GM19372 (cell line): ENCODE data around the gene SRCIN1.
"Not testable (repeated sequence)": the region's sequence is repeated elsewhere in the genome, so short reads cannot be mapped to it uniquely, and the experiment has no call there.

Experiments used
- ATAC-seq: cut with Tn5 transposase; IDR thresholded peaks from one replicate; pipeline ENCODE4 v1.9.1; 2021; ENCODE audit warnings: mild to moderate bottlenecking, low read depth, moderate library complexity; ENCODE audit not compliant: unreplicated experiment

The SRCIN1 gene

DNA sequence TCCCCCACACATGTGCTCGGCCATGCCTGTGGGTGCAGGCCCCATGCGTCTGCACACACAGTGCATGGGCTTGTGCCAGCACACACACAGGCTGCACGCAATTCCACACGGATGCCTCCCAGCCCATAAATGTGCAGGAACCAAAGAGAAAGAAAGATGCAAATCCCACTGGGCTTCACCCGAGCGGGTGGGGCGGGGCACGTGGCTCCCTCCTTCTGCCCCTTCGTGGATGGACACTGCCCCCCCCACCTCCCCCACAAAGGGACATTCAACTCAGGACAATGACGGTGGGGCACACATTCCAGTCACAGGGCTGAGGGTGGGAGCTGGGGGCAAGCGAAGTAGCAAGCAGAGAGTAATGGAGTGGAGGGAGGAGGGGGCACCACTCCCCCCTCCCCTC, 74.9 kb downstream of the SRCIN1 start:
- not testable (repeated sequence) for ATAC-seq

DNA sequence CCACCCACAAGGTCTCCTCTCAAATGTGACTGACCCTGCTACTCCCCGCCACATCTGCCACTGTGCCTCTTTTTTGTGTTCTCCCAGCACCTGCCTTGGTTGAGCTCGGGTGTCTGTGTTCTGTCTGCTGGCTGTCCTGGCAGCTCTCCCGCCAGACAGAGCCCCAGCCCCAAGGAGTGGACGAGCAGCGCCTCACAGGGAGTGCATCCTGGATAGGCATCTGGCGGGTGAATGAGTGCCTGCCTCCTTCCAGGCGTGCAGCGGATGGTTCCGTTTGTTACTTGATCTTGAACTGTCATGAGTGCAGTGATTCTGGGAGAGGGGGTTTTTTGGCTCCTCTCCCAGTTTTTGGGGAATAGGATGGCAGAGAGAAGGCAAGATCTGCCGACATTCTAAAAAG, 77.6 kb downstream of the SRCIN1 start:
- ATAC-seq, result not testable (repeated sequence)

DNA sequence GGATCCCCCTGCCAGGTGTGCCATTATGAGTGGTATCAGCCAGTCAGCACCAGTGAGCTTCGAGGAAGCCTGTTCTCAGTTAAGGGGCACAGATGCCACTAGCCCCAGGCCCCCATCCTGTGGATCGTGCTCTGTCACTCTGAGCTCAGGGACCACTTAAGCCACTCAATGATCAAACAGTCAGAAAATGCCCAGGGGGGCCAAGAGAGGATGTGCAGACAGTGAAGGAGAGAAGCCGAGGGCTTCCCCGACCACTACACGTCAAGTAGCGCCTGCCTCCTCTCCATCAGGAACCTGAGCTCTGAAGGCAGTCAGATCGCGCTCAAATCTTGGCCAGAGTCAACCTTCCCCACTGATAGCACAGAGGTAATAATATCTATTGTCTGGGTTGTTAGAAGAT, 79.2 kb downstream of the SRCIN1 start:
- ATAC-seq, result not testable (repeated sequence)

DNA sequence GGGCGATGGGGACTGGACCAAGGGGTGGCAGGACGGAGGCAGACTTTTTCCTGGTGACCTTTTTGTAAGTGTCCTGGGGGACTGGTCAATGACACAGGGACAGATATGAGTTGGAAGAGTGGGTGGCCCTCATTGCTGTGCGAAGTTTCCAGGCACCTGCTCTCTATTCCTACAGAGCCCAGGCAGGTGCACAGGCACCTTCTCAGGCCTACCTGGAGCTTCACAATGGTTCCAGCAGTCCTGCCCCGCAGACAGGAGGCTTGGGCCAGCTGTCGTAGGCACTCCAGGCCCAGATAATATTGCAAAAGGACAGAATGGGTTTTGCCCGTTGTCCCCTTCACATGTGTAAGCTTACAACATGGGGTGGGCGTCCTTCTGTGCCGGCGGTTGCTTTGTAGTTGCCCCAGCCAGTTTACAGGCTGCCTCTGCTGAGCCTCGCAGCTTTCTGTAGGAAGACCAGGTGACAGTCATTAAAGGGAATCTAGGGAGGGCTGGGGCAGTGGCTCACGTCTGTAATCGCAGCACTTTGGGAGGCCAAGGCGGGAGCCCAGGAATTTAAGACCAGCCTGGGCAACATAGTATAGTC, 93.2 kb downstream of the SRCIN1 start:
- no peak for ATAC-seq

DNA sequence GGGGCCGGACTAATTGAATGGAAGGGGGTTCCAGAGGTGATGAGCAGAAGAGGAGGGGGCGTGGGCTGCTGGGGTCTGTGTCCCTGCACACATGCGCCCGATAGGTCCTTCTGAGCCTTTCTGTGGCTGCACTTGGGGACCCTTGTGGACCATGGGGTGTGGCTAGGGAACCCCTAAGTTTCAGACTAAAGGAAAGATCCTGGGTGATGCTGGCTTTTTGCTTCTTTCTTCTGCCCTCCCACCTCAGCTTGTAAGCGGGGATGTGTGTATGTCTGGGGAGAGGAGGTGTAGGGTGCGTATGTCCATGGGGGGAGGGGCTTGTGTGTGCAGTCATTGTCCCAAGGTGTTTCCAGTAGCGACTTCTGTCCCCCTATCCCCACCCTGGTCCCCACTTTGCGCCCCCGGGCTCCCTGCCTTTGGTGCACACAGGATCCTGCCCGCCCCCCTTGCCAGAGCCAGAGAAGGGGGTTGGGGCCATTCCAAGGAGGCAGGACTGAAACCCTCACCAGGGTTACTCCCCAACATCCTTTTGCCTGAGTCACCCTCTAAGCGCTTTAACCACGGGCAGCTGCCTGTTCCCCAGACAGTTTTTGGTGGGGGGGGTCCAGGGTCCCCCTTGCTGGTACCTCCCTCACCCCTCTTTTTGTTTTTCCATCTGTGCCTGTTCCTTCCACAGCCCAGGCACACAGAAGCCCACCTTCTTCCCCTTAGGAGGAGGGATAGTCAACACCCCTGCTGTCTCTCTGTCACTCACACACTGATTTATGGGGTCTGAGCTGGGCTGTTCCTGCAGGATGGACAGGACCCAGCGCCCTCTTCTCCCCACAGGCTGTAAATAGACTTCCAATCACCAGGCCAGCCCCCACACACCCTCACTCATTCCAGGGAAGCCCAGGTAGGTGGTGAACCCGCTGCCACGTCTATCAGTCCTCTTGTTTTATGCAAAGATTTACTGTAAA, 94.3 kb downstream of the SRCIN1 start:
- ATAC-seq, result no peak

DNA sequence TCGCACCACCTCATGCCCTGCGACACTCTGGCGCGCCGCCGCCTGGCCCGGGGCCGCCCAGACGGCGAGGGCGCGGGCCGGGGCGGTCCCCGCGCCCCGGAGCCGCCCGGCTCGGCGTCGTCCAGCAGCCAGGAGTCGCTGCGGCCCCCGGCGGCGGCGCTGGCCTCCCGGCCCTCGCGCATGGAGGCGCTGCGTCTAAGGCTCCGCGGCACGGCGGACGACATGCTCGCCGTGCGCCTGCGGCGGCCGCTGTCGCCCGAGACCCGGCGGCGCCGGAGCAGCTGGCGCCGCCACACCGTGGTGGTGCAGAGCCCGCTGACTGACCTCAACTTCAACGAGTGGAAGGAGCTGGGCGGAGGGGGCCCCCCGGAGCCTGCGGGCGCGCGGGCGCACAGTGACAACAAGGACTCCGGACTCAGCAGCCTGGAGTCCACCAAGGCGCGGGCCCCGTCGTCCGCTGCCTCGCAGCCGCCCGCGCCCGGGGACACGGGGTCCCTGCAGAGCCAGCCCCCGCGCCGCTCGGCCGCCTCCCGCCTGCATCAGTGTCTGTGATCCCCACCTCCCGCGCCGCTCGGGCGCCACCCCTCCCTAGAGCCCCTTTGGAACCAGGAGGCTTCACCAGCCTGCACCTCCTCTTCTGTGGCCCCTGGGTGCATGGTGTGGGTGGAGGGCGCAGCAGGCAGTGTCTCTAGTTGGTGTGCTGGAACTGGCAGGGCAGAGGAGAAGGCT, 95.2 kb downstream of the SRCIN1 start:
- ATAC-seq, result no peak

DNA sequence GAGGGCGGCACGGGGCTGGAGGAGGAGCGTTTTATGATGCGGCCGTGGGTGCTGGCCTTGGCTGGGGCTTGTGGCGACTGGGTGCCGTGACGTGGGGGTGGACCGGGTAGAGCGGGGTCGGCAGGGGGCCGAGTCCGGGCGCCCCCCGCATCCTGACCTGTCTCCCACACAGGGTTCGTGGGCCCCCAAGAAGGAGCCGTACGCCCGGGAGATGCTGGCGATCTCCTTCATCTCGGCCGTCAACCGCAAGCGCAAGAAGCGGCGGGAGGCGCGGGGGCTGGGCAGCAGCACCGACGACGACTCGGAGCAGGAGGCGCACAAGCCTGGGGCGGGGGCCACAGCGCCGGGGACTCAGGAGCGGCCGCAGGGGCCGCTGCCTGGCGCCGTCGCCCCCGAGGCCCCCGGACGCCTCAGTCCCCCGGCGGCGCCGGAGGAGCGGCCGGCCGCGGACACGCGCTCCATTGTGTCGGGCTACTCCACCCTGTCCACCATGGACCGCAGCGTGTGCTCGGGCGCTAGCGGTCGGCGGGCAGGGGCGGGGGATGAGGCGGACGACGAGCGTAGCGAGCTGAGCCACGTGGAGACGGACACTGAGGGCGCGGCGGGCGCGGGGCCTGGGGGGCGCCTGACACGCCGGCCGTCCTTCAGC, 95.9 kb downstream of the SRCIN1 start:
- no peak for ATAC-seq

DNA sequence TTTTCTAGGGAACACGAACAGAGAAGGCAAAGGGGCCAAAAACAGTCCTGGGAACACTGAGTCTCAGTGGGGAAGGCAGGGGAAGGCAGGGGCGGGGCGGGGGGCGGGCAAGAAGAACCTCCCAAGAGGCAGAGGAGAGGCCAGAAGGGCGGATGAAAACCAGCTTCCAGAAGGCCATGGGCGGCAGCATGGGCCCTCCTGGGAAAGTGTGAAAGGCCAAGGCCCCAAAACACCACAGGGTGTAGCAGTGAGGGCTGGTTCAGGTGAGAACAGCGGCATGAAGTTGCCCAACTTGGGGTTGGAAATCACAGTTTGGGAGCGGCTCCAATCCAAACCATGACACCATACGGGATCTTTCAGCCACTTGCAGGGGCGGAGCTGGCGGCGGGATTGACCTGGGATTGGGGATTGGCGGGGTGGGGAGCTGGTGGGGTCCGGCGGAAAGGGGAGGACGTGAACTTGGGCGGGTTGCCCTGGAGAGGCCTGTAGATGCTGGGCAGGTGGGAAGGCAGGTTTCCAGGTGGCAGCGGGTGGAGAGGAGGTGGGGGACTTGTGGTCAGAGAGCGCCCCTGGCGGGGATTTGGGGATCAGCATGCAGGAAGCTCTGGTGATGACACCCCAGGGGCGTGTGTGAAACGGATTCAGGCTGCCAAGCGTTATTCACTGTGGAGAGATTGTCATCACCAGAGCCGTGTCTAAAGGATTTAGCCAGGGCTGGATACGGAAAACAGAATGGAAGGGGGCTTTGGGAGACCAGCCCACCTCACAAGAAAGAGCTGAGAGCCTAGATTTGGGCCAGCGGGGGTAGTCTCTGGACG, 96.6 kb downstream of the SRCIN1 start:
- ATAC-seq, result no peak

DNA sequence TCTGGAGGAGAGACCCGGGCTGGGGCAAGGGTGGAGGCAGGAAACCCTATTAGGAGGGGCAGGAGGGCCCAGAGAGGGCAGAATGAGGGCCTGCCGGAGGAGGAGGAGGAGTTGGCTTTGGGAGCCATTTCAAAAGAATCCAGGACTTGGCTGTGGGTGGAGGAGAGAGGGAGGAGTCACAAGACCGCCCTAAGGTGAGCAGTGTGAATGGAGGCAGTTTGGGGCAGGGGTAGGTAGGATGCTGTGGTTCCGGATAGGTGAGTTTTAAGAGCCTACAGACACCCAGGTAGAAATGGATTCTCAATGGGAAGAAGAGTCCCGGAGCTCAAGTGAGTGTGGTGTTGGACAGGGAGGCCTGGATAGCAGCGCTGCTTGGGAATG, 97.2 kb downstream of the SRCIN1 start:
- ATAC-seq, result no peak

DNA sequence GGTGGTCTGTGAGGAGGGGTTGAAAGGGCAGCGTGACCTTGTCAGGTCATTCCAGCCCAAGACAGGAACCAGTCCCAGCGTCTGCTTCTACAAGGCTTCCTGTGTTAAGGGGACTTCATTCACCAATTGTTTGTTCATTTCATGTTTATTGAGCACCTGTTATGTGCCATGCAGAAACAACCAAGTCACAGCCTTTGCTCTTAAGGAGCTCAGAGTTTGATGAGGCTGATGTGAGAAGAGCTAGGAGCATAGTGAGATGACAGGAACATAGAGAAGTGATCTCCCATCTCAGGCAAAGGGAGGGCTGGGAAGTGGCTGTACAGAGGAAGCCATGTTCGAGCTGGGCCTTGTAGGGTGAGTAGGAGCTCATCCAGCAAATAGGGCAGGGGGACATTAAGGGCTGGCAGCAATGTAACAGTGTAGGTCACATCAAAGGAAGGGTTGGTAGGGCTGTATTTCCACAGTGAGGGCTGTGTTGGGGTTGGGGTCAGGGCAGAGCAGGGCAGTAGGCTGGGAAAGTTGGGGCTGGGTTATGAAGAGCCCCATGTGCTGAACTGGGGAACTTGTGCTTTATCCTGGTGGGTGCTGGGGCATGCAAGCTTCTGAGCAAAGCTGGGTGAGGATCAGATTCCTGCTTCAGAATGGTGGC, 97.7 kb downstream of the SRCIN1 start:
- ATAC-seq, result no peak

DNA sequence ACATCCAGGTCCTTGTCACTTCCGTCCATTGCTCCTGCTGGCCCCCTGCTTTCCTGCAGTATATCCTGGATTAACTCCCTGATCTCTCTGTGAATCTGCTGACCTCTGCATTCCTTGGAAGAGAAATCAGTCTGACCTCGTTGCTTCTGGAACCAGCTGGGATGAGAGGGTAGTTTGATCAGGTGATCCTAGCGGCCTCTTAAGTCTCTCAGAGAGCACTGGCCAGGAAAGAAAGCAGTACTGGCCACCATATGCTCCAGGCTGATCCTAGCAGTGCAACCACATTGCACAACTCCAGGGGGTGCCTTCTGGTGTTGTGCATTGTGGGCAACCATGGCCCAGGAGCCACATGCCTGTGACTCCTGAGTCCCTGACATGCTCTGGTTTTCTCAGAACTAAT, 98.3 kb downstream of the SRCIN1 start:
- no peak for ATAC-seq

DNA sequence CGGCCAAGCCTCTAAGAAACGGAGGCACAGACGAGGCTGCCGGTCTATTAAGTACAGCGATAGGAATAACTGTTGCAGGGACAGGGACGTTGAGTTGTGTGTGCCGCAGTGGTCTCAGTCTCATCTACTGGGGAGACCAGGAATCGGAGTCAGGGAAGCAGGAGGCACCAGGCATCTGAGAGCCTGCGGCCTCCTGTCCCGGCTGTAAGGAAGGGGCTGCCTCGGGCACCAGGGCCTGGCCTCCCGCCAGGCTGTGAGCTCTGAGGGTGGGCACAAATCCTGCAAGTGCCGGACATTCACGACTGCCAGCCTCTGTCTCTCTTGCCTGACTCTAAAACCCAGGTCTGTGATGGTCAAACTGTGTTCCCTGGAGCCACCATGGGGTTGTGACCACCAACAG, 101.5 kb downstream of the SRCIN1 start:
- no peak for ATAC-seq

DNA sequence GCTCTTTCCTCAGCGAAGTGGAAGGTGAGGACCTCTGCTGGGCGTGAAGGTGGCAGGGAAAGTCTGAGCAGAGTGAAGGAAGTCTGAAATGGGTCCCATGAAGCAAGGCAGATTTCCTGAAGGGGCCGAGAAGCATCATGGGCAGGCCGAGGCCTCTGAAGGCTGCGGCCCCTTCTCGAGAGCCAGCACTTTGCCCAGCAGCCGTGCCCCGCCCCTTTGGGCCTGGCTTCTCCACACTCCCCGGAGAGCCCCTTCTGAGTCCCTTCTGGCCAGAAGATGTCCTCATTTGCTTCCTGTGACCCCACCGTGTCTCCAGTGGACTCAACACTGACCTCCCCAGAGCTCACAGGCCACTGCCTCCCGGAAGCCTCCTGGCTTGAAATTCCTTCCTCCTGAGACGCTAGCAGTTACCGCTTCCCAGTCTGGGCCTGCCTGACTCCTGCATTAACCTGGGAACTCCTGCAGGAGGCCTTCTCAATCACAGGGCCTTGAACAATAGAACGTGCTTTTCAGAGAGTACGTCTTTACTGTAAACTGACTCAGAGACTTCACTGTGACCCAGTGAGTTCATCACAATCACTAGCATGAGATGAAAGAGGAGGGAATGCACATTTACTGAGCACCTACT, 102.4 kb downstream of the SRCIN1 start:
- ATAC-seq, result not testable (repeated sequence)

DNA sequence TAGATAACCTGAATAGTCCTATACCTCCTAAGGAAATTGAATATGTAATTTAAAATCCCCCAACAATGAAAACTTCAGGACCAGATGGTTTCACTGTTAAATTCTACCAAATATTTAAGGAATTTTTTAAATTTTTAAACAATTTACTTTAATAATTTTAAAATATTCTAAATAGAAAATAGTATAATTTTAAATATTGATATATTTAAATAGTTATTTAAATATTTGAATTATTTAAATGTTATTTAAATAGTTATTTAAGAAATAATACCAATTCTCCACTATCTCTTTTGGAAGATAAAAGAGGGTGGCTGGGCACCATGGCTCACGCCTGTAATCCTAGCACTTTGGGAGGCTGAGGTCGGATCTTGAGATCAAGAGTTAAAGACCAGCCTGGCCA, 104.0 kb downstream of the SRCIN1 start:
- not testable (repeated sequence) for ATAC-seq

DNA sequence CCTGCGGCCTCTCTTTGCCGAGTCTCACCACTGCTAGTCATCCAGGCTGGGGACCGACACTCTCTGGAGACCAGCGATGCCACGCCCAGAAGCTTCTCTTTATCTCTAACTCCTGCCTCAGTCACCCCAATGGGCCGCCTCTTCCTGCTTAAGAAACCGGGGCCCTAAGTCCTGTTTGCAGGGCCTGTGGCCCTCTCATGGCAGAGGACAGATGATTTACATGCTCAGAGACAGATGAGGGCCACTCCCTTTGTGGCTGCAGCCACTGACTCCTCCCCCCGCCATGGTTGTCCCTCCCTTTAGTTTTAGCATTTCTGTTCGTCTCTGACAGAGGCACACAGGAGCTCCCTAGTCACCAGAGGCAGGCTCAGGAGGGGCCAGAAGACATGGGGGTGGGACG, 106.5 kb downstream of the SRCIN1 start:
- not testable (repeated sequence) for ATAC-seq

DNA sequence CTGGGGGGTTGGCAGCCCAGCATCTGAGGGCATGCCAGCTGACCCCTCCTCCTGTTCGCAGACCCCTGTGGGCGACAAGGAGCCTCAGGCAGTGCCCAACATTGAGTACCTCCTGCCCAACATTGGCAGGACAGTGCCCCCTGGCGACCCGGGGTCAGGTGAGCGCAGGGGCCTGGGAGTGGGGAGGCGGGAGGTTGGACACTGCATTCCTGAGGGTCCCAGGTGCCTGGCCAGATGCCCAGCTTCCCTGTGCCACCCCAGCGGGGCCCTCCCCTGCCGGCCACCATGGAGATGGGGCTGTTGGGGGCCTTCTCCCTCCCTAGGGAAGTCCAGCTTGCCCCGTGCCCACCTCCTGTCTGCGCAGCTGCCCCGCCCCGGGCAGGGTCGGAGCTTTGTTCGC, 107.4 kb downstream of the SRCIN1 start:
- no peak for ATAC-seq

DNA sequence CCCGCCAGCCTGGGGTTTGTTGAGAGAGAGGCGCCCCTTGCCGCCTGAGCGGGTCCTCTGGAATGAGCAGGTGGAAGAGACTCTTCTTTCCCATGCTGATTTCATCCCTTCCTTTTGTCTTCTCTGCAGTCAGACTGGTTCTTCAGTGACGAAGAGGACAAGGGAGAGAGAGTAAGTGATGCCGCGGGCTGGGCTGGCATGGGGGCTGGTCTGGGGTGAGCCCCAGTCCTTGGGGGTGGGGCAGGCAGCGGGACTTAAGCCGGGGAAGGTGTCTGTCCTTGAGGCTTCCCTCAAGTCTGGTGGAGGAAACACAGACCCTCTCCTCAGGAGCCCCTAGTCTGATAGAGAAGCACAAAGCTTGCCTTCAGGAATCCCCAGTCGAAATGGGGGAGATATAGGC, 108.1 kb downstream of the SRCIN1 start:
- ATAC-seq, result not testable (repeated sequence)

DNA sequence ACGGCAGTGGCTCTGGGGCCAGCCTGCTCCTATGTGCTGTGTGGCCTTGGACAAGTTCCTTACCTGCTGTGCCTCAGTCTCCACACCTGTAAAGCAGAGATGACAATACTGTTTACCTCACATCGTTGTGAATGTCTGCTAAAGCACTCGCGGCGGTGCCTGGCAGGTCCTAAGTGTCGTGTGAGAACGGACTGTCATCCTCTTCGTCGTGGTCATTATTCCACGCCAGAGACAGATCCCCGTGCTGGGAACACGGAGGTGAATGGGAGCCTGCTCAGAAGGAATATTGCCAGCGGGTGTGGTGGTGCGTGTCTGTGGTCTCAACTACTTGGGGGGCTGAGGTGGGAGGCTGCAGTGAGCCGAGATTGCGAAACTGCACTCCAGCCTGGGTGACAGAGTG, 111.6 kb downstream of the SRCIN1 start:
- ATAC-seq, result not testable (repeated sequence)
